Stomach (tissue), 9 donors: ENCODE measurements around the gene TRAF3IP1. TPM values are rescaled to one million over a fixed set of nuclear protein-coding genes. Genes with fewer than 3 reads are reported as not detected.

Source experiments
- DNase-seq, 2 donors: peaks; one replicate each; pipeline versions ENCODE4 v3.0.0 to v3.0.0-alpha.2; 2013 to 2019
- H3K27ac ChIP-seq, 5 donors: fragments of 200-600 bp in 4 of 5; sonication (generic) in 4 of 5; one replicate each; pipeline ENCODE4 v1.5.1; 2013 to 2019; ENCODE audit warnings: mild to moderate bottlenecking in 1 of 5, moderate library complexity in 1 of 5
- H3K27me3 ChIP-seq, 3 donors: fragments of 200-600 bp; sonication (generic); one replicate each; pipeline ENCODE4 v1.5.1; 2017 to 2019; ENCODE audit warnings: mixed run types in 1 of 3
- H3K36me3 ChIP-seq, 4 donors: fragments of 200-600 bp; sonication (generic); 1 replicate in 3 of 4; 2 replicates in 1 of 4; pipeline ENCODE4 v1.5.1; 2016 to 2019
- H3K4me1 ChIP-seq, 4 donors: fragments of 200-600 bp; sonication (generic); one replicate each; pipeline ENCODE4 v1.5.1; 2016 to 2019
- H3K4me3 ChIP-seq, 4 donors: fragments of 200-600 bp; sonication (generic) in 3 of 4; one replicate each; pipeline ENCODE4 v1.5.1; 2016 to 2019; ENCODE audit warnings: mild to moderate bottlenecking in 1 of 4
- H3K9me3 ChIP-seq, 4 donors: fragments of 200-600 bp; sonication (generic); one replicate each; pipeline ENCODE4 v1.5.1; 2016 to 2019
- CTCF ChIP-seq, 7 experiments: fragments of 450-650 bp in 4 of 7; fragments of 200-600 bp in 3 of 7; sonication (generic) in 3 of 7; IDR thresholded peaks; one replicate each; pipeline ENCODE4 v1.5.1; 2016 to 2019; ENCODE audit warnings: antibody characterized with exemption in 7 of 7, control low read depth in 2 of 7, mild to moderate bottlenecking in 1 of 7
- EP300 ChIP-seq: sonication (generic); formaldehyde crosslinking; IDR thresholded peaks from one replicate; pipeline ENCODE4 v1.6.1; 2017; ENCODE audit warnings: antibody characterized with exemption
- POLR2A ChIP-seq, 4 donors: fragments of 450-650 bp; IDR thresholded peaks; one replicate each; pipeline ENCODE4 v1.6.1; 2016; ENCODE audit warnings: antibody characterized with exemption in 4 of 4, control low read depth in 2 of 4, mild to moderate bottlenecking in 1 of 4, moderate library complexity in 1 of 4
- POLR2AphosphoS5 ChIP-seq, 3 donors: sonication (generic); formaldehyde crosslinking; IDR thresholded peaks; one replicate each; pipeline ENCODE4 v1.6.1; 2016; ENCODE audit warnings: antibody characterized with exemption in 3 of 3
- WGBS, 5 donors: extraction: QIAGEN DNeasy Blood & Tissue Kit in 3 of 5; methylation state at CpG; one replicate each; pipeline versions ENCODE4 v1.1.5 to v1.1.7; 2013 to 2018; 5-methylcytosine and 5-hydroxymethylcytosine counted together
- intact Hi-C: fragments of 100-400 bp; cut with DNase I; formaldehyde crosslinking; loops from one replicate; pipeline ENCODE4 v1.15.1; 2023; ENCODE audit warnings: low total_unique reads
- polyA plus RNA-seq, 3 donors: library from polyadenylated mRNA; stranded (reverse); fragments of 200-250 nt; gene quantifications; one replicate each; pipeline ENCODE4 v1.2.3, GENCODE V29; 2013
- total RNA-seq, 5 donors: library from RNA; depleted of rRNA; stranded (reverse); fragments of >200 nt; gene quantifications; one replicate each; pipeline versions ENCODE4 v1.1.0 to v1.2.3, GENCODE V29; 2014 to 2016
- donor health status: healthy with polysubstance abuse.
- donor health status: Bipolar disorder and iron deficiency.
- donor health status: healthy.

Gene TRAF3IP1
- total and polyA plus RNA-seq, 8 donors: 0.58 to 21.1 (median 10.8) TPM

- H3K9me3 ChIP-seq: no peaks in the 10 kb centered on the region
- intact Hi-C loops: no loop called here
- no peak for DNase-seq
- H3K4me3 ChIP-seq: no peak overlapping the region
- TF ChIP-seq POLR2A (IDR thresholded peaks at IDR 0.05): no peak
- no peak for TF ChIP-seq EP300
- TF ChIP-seq POLR2AphosphoS5 (IDR thresholded peaks at IDR 0.05): no peak
- no peak for TF ChIP-seq CTCF (IDR thresholded peaks at IDR 0.05)
- peaks cover 8 to 31% (median 20%) of the 10 kb centered on the region in 4 donors for H3K4me1 ChIP-seq
- WGBS, 5 donors: 87 to 93% (median 90%) methylated on average over 16 to 17 of the region's 17 CpGs
- H3K27ac ChIP-seq: no peak overlapping the region
- peaks cover 47 to 75% (median 71%) of the 10 kb centered on the region in 4 donors for H3K36me3 ChIP-seq
- H3K27me3 ChIP-seq: no peaks in the 10 kb centered on the region
These were observed 125.3 kb downstream of the TRAF3IP1 start for GRCh38 chr2:238445409-238446190.

DNA sequence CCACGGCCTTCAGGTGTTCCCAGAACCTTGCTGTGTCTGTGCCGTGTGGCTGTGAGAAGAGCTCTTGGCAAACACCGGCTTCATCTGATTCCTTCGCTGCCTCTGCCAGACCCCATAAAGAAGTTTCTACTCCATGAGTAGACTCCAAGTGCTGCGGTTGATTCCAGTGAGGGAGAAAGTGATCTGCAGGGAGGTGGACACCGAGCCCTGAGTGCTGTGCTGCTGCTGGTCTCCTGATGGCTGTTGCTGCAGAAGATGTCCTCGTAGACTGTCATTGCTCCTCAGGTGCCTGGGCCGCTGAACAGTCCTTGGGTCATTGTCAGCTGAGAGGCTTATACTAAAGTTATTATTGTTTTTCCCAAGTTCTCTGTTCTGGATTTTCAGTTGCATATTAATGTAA, 126.1 kb downstream of the TRAF3IP1 start:
- intact Hi-C loops: no loop called here
- 90 to 99% (median 95%) methylated on average over 8 of the region's 8 CpGs for WGBS, 5 donors
- H3K4me1 ChIP-seq: peaks cover 4 to 24% (median 15%) of the 10 kb centered on the region in 4 donors
- H3K9me3 ChIP-seq: no peaks in the 10 kb centered on the region
- no peak for DNase-seq
- H3K4me3 ChIP-seq: no peak overlapping the region
- H3K27me3 ChIP-seq: no peaks in the 10 kb centered on the region
- no peak overlapping the region for H3K27ac ChIP-seq
- no peak for TF ChIP-seq POLR2AphosphoS5 (IDR thresholded peaks at IDR 0.05)
- no peak for TF ChIP-seq EP300
- TF ChIP-seq POLR2A (IDR thresholded peaks at IDR 0.05): no peak
- TF ChIP-seq CTCF (IDR thresholded peaks at IDR 0.05): no peak
- H3K36me3 ChIP-seq: peaks cover 52 to 80% (median 77%) of the 10 kb centered on the region in 4 donors

- H3K4me3 ChIP-seq: no peak overlapping the region
- DNase-seq: no peak
- H3K27me3 ChIP-seq: no peaks in the 10 kb centered on the region
- 88 to 91% (median 89%) methylated on average over 17 to 19 of the region's 19 CpGs for WGBS, 5 donors
- no peak overlapping the region for H3K27ac ChIP-seq
- no peak for TF ChIP-seq CTCF (IDR thresholded peaks at IDR 0.05)
- no peak for TF ChIP-seq EP300
- TF ChIP-seq POLR2A (IDR thresholded peaks at IDR 0.05): no peak
- no peak for TF ChIP-seq POLR2AphosphoS5 (IDR thresholded peaks at IDR 0.05)
- no peaks in the 10 kb centered on the region for H3K9me3 ChIP-seq
- intact Hi-C loops: no loop called here
- H3K36me3 ChIP-seq: peaks cover 59 to 94% (median 90%) of the 10 kb centered on the region in 4 donors
- peaks cover 0 to 7% (median 4%) of the 10 kb centered on the region in 4 donors for H3K4me1 ChIP-seq
These were observed 128.0 kb downstream of the TRAF3IP1 start for GRCh38 chr2:238448031-238448955.

DNA sequence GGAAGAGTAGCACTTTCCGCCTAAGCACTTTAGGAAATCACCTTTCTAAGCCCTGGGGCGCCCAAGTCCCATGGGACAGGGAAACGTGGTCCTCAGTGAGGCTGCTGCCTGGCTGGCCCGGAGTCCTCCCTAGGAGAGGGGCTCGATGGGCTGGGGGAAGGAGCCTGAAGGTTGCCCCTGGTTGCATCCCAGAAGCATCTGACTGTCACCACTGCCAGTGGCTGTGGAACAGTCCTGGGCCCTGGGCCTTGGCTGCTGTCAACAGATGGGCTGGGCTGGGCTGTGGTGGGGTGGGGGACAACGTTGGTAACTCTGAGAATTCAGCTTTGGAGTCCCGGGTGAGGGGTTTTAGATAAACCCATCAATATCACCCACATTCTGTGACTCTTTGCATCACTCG, 128.9 kb downstream of the TRAF3IP1 start:
- no peak overlapping the region for H3K27ac ChIP-seq
- H3K4me3 ChIP-seq: no peak overlapping the region
- peaks cover 0 to 7% (median 2%) of the 10 kb centered on the region in 4 donors for H3K4me1 ChIP-seq
- no peak for TF ChIP-seq POLR2AphosphoS5 (IDR thresholded peaks at IDR 0.05)
- no peak for TF ChIP-seq EP300
- TF ChIP-seq POLR2A (IDR thresholded peaks at IDR 0.05): no peak
- no peak for TF ChIP-seq CTCF (IDR thresholded peaks at IDR 0.05)
- peaks cover 54 to 86% (median 86%) of the 10 kb centered on the region in 4 donors for H3K36me3 ChIP-seq
- no peaks in the 10 kb centered on the region for H3K9me3 ChIP-seq
- H3K27me3 ChIP-seq: no peaks in the 10 kb centered on the region
- no peak for DNase-seq
- intact Hi-C loops: no loop called here
- 81 to 90% (median 89%) methylated on average over 8 of the region's 8 CpGs for WGBS, 5 donors
